HG03521 (cell line): ENCODE results near the gene MLXIP.
"Not testable (repeated sequence)": the region's sequence is repeated elsewhere in the genome, so short reads cannot be mapped to it uniquely, and the experiment has no call there.

Source experiments
- ATAC-seq: cut with Tn5 transposase; IDR thresholded peaks from one replicate; pipeline ENCODE4 v1.9.1; 2021; ENCODE audit warnings: mild to moderate bottlenecking, moderate library complexity; ENCODE audit not compliant: unreplicated experiment

The MLXIP gene, protein sequence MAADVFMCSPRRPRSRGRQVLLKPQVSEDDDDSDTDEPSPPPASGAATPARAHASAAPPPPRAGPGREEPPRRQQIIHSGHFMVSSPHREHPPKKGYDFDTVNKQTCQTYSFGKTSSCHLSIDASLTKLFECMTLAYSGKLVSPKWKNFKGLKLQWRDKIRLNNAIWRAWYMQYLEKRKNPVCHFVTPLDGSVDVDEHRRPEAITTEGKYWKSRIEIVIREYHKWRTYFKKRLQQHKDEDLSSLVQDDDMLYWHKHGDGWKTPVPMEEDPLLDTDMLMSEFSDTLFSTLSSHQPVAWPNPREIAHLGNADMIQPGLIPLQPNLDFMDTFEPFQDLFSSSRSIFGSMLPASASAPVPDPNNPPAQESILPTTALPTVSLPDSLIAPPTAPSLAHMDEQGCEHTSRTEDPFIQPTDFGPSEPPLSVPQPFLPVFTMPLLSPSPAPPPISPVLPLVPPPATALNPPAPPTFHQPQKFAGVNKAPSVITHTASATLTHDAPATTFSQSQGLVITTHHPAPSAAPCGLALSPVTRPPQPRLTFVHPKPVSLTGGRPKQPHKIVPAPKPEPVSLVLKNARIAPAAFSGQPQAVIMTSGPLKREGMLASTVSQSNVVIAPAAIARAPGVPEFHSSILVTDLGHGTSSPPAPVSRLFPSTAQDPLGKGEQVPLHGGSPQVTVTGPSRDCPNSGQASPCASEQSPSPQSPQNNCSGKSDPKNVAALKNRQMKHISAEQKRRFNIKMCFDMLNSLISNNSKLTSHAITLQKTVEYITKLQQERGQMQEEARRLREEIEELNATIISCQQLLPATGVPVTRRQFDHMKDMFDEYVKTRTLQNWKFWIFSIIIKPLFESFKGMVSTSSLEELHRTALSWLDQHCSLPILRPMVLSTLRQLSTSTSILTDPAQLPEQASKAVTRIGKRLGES

DNA sequence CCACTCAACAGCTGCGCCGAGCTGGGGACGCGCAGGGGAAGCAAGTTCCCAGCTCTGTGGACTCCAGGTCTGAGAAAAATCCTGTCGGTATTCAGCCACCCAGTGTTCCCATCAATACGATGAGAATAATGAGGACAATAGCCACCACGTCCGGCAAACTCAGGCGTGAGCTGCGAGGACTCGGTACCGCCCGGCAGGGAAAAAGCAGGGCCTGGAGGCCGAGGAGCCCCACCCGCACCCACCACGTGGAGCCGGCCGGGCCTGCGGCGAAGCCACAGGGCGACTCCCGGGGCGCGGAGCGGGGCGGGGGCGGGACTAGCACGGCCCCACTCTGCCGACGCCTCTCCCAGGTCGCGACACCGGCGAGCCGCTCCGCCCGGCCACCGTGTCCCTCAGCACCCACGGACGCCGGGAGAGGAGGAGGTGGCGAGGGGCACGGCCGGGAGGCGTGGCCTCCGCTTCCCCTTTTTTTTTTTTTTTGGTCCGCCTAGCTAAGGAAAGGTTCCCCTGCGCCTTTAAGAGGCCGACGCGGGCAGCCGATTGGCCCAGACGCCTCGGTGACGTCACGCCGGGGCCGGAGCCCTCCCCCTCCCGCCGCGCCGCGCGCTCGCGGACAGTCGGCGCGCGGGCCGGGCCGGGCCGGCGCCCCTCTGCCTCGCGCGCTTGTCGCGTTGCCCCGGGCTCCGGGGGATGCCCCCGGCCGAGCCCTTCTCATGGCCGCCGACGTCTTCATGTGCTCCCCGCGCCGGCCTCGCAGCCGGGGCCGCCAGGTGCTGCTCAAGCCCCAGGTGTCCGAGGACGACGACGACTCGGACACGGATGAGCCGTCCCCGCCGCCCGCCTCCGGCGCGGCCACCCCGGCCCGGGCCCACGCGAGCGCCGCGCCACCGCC lies at the start of gene MLXIP:
Gene MLXIP (plus strand): TSS at position 616 of the 892 bp plus-strand sequence. CDS start 98 bp downstream, at position 714.
- ATAC-seq, result peak; percentile 81

- ATAC-seq, result no peak
Measured at GRCh38 chr12:122028905-122029560, 49.5 kb upstream of the MLXIP start.

DNA sequence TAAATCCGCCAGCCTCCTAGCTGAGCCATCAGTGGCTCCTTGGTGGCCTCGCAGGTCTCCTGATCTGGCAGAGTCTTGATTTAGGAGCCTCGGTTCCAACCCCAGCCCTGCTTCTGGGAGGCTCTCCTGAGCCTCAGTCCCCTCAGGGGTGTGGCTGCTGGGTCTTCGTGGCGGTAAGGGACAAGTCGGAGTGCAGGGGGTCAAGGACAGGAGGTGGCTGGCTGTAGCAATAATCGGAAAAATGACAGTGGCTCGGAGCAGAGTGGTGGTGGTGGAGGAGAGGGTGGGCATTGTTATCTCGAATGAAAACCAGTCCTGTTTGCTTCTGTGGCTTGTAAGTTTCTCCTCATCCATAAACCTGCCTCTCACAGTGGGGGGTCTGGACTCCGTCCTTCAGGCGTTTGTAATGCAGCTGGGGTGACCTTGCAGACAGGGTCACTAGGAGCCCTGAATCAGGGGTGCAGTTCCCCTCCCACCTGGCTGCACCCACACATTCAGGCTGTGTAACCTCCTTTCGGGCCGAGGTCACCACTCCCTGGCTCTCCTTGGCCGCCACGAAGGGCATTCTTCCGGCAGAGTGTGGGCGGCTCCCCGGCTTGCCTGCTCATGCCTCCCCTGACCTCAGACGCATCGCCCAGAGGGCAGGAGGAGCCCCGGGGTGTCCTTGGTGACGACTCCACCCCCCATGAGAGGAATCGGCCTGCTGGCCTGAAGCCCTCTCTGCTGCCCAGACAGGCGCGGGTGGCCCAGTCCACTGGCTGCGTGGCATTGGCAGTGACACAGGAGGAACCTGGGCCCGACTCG lies 48.7 kb upstream of the MLXIP start:
- no peak for ATAC-seq

- no peak for ATAC-seq
Measured at GRCh38 chr12:122030424-122031035, 48.0 kb upstream of the MLXIP start.

GRCh38 chr12:122031342-122032216 lies 47.0 kb upstream of the MLXIP start:
- ATAC-seq, result no peak

GRCh38 chr12:122032580-122032979 lies 46.0 kb upstream of the MLXIP start:
- no peak for ATAC-seq

- no peak for ATAC-seq
Measured at GRCh38 chr12:122035292-122035691, 43.3 kb upstream of the MLXIP start.

DNA sequence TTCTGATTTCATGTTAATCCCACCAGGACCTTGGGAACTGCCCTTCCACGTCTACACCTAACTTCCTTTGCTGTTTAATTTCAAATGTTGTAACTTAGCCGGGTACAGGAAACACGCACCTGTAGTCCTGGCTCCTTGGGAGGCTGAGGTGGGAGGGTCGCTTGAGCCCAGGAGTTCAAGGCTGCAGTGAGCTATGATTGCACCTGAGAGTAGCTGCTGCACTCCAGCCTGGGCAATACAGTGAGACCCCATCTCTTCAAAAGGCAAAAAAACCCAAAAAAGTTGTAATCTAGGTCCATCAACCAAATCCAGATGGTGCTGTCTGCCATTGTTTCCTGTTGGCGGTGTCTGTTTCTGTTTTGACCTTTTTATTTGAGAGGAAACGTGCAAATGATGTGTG lies 42.4 kb upstream of the MLXIP start:
- ATAC-seq, result no peak

DNA sequence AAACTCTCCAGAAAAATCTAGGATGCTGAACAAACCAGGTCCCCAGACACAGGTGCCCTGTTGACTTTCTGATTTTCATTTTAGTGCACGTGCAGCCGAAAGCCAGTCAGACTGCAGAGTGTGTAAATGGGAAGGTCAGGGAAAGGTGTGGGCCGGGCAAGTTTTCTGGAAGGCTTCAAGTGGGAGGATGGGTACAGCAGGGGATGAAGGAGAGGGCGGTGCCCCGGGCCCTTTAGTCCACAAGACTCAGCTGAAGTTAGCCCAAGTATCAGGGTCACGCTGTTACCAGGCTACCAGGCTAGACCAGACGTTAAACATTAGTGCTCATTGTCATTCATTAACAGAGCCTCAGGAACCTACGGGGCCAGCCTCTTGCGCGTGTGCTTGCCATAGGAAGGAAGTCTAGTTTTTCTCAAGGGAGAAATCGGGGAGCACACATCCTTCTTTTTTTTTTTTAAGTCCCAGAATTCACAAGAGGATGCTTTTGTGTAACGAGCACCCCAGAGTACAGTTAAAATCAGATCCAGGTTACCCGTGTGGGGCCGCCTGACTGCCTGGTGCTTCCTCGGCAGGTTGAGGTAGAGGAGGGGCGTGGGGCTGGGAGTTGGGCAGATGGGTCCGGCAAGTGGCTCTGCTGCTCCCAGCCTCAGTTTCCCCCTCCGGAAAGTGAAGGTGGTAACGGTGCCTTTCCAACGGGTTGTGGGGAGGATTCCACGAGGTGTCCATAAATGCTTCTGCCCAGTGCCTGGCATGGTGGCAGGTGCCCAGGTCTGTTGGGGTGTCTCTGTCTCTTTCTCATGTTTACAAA lies 37.8 kb upstream of the MLXIP start:
- no peak for ATAC-seq

DNA sequence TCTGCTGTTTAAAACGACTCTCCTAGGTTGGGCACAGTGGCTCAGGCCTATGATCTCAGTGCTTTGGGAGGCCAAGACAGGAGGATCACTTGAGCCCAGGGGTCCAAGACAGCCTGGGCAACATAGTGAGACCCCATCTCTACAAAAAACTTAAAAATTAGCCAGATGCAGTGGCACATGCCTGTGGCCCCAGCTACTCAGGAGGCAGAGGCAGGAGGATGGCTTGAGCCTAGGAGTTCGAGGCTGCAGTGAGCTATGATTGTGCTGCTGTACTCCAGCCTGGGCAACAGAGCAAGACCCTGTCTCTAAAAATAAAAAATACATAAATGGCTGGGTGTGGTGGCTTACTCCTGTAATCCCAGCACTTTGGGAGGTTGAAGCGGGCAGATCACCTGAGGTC lies 37.1 kb upstream of the MLXIP start:
- not testable (repeated sequence) for ATAC-seq

- ATAC-seq, result no peak
Measured at GRCh38 chr12:122042910-122043309, 35.6 kb upstream of the MLXIP start.

GRCh38 chr12:122043476-122043875 lies 35.1 kb upstream of the MLXIP start:
- ATAC-seq, result no peak

DNA sequence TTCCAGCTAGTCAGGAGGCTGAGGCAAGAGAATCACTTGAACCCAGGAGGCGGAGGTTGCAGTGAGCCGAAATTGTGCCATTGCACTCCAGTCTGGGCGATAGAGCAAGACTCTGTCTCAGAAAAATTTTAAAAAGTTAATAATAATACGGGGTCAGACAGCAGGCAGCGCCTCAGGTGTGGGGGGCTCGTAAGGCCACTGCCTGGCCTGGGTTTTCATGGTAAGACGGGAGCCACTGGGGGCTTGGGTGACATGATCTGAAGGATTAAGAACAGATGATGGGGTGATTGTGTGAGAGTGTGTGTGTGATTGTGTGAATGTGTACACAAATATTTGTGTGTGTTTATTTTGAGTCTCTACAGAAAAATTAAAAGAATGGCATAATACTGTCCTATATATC lies 33.3 kb upstream of the MLXIP start:
- no peak for ATAC-seq

- no peak for ATAC-seq
Measured at GRCh38 chr12:122046145-122046544, 32.4 kb upstream of the MLXIP start.

GRCh38 chr12:122048151-122048550 lies 30.4 kb upstream of the MLXIP start:
- no peak for ATAC-seq

- ATAC-seq, result no peak
Measured at GRCh38 chr12:122049827-122050226, 28.7 kb upstream of the MLXIP start.

GRCh38 chr12:122050706-122051105 lies 27.9 kb upstream of the MLXIP start:
- no peak for ATAC-seq
